ENCODE results near the gene HEXD. TPM values are rescaled to one million over a fixed set of nuclear protein-coding genes. Genes with fewer than 3 reads are reported as not detected.

The HEXD gene
- total and polyA plus RNA-seq, 2 of the 8 experiments (the other 6 are each of a cell fraction or from before 2014, with no cell fraction given) = 20.6 to 21.8 TPM

DNA sequence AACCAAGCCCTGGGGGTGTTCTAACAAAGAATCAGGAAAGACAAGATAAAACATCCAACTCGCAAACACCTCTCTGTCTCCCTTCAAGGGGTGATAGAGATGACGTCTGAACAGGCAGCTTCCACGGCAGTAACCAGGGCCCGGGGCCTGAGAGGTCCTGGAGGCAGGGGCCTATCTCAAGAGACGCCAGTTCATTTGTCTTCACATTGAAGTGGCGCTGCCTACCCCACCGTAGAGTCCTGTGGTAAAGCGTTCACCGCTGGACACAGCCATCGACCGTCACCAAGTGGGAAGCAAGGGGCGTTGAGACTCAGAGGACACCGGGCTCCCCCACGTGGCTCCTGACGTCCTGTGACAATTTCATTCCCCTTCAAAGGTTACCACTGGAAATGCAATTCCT, 25.2 kb upstream of the HEXD start:
- no peak overlapping the region for H2BK20ac ChIP-seq (ENCODE audit: low read length)
- no peak overlapping the region for H3K4ac ChIP-seq (replicated peaks; ENCODE audit: insufficient read length, low read depth, low read length)
- FAIRE-seq (no peak), DNase-seq (ENCODE audit: low read depth in 1 of 2, low spot score in 2 of 2) (no peak)
- H2AFZ ChIP-seq (ENCODE audit: low read length) = no peak overlapping the region
- H2AK5ac ChIP-seq (ENCODE audit: low read depth, low read length) = no peak overlapping the region
- H3K14ac ChIP-seq (ENCODE audit: insufficient read length) = no peak overlapping the region
- H3K23ac ChIP-seq (ENCODE audit: insufficient read length) = no peak overlapping the region
- H4K8ac ChIP-seq (ENCODE audit: extremely low read depth, insufficient read depth, low read length) = no peak overlapping the region
- no peaks in the 10 kb centered on the region for H3K27me3 ChIP-seq (replicated peaks in 1 of 4; ENCODE audit: control insufficient read depth in 3 of 4, extremely low read depth in 1 of 4, insufficient read depth in 3 of 4, low read length in 3 of 4)
- no peak overlapping the region for H3K56ac ChIP-seq (replicated peaks; ENCODE audit: insufficient read length, low read depth, low read length)
- H3K27ac ChIP-seq (ENCODE audit: low read depth, low read length) = no peak overlapping the region
- no peaks in the 10 kb centered on the region for H3K4me1 ChIP-seq (replicated peaks in 1 of 4; ENCODE audit: control insufficient read depth in 3 of 4, insufficient read depth in 4 of 4, low read length in 3 of 4)
- no peak overlapping the region for H2BK12ac ChIP-seq (ENCODE audit: low read depth, low read length)
- no peak overlapping the region for H4K5ac ChIP-seq (ENCODE audit: insufficient read length, low read depth, low read length)
- H3K9me3 ChIP-seq (ENCODE audit: insufficient read depth in 2 of 2, low read depth in 1 of 2, low read length in 1 of 2) = no peaks in the 10 kb centered on the region
- no peak for TF ChIP-seq POU5F1 (IDR thresholded peaks at IDR 0.05; ENCODE audit: low read depth, low read length)
- H2BK5ac ChIP-seq (ENCODE audit: low read depth, low read length) = no peak overlapping the region
- POLR2A ChIA-PET (ENCODE audit: partially characterized antibody) = interaction anchor here (0.8 to 1.5 kb wide), 3 partner anchors 8 to 41 kb away, joined by 3 to 5 read pairs (median 3); partner anchors contain the start of gene UTS2R
- H4K91ac ChIP-seq (replicated peaks; ENCODE audit: insufficient read length, low read length) = no peak overlapping the region
- H4K20me1 ChIP-seq (replicated peaks in 1 of 2; ENCODE audit: control insufficient read depth in 1 of 2, insufficient read depth in 2 of 2, low read length in 2 of 2) = no peaks in the 10 kb centered on the region
- H3K18ac ChIP-seq (ENCODE audit: extremely low read depth, low read length) = no peak overlapping the region
- H3K4me2 ChIP-seq (ENCODE audit: insufficient read depth in 1 of 2, low read depth in 2 of 2, low read length in 2 of 2) = no peak overlapping the region
- no peak overlapping the region for H3K9ac ChIP-seq (replicated peaks in 1 of 4; ENCODE audit: extremely low read depth in 1 of 4, low read depth in 3 of 4, low read length in 3 of 4)
- H2BK15ac ChIP-seq (ENCODE audit: low read length) = no peak overlapping the region
- 89% methylated on average over 15 of the region's 15 CpGs; no CpG with 5 or more reads in 1 of the 2 experiments for WGBS, 2 experiments (ENCODE audit: extremely low coverage in 1 of 2, insufficient coverage in 1 of 2, insufficient read length in 1 of 2, insufficient replicate concordance in 2 of 2, low coverage in 1 of 2, low lambda C conversion rate in 2 of 2, missing lambda C conversion rate in 1 of 2)
- CTCF ChIA-PET (ENCODE audit: partially characterized antibody) = interaction anchor here (1.3 to 2.0 kb wide), 4 partner anchors 25 to 42 kb away, joined by 3 to 6 read pairs (median 4); partner anchors contain the start of gene HEXD
- H3K4me3 ChIP-seq (ENCODE audit: extremely low read depth in 1 of 4, insufficient read depth in 2 of 4, low read depth in 3 of 4, low read length in 4 of 4) = no peak overlapping the region
- H3K79me1 ChIP-seq (ENCODE audit: low read depth, low read length) = no peaks in the 10 kb centered on the region
- H2BK120ac ChIP-seq (replicated peaks; ENCODE audit: low read depth, low read length) = no peak overlapping the region
- no peaks in the 10 kb centered on the region for H3K79me2 ChIP-seq (ENCODE audit: control insufficient read depth in 1 of 2, insufficient read depth in 2 of 2, low read length in 2 of 2)
- 0 out of 8 replicates have a peak, but pooled peaks cover 0 to 2% (median 0%) of the 10 kb centered on the region in 4 experiments for H3K36me3 ChIP-seq (ENCODE audit: control insufficient read depth in 2 of 4, insufficient read depth in 4 of 4, low read length in 3 of 4)
- H3K23me2 ChIP-seq (ENCODE audit: low read depth, low read length) = no peaks in the 10 kb centered on the region
